Osteocyte (in vitro differentiated cells): ENCODE data around the gene MED16. TPM values are rescaled to one million over a fixed set of nuclear protein-coding genes. Genes with fewer than 3 reads are reported as not detected.
A peak's percentile ranks its signal among the peaks of the same experiment; 100 is the strongest.

Source experiments
- DNase-seq: peaks from one replicate; pipeline ENCODE4 v3.0.0; 2021; ENCODE audit warnings: mixed read lengths; ENCODE audit not compliant: unreplicated experiment; ENCODE audit errors: extremely low spot score
- H3K27ac Mint-ChIP-seq: one replicate; pipeline ENCODE4 v1.8.0; 2021; ENCODE audit warnings: mild to moderate bottlenecking, mixed read lengths; ENCODE audit not compliant: unreplicated experiment
- H3K27me3 Mint-ChIP-seq: one replicate; pipeline ENCODE4 v1.8.0; 2021; ENCODE audit warnings: mixed read lengths; ENCODE audit not compliant: unreplicated experiment
- H3K36me3 Mint-ChIP-seq: one replicate; pipeline ENCODE4 v1.8.0; 2021; ENCODE audit warnings: mixed read lengths; ENCODE audit not compliant: unreplicated experiment
- H3K4me1 Mint-ChIP-seq: one replicate; pipeline ENCODE4 v1.8.0; 2021; ENCODE audit warnings: mixed read lengths; ENCODE audit not compliant: unreplicated experiment
- H3K4me3 Mint-ChIP-seq: one replicate; pipeline ENCODE4 v1.8.0; 2021; ENCODE audit warnings: mild to moderate bottlenecking, moderate library complexity, mixed read lengths; ENCODE audit not compliant: unreplicated experiment
- H3K9me3 Mint-ChIP-seq: one replicate; pipeline ENCODE4 v1.8.0; 2021; ENCODE audit warnings: mixed read lengths; ENCODE audit not compliant: unreplicated experiment
- CTCF ChIP-seq: fragments of 200-600 bp; sonication (generic); IDR thresholded peaks from 2 replicates; pipeline ENCODE4 v1.5.0; 2021; ENCODE audit warnings: antibody characterized with exemption, mild to moderate bottlenecking, moderate library complexity
- total RNA-seq: library from RNA; stranded (reverse); gene quantifications from 2 replicates; pipeline ENCODE4 v1.2.1, GENCODE V29; 2021

The MED16 gene
- total RNA-seq, 1 donor from 2014 or later, result 72.3 TPM

- no peak for DNase-seq
- peaks cover 43% of the 10 kb centered on the region for H3K4me1 Mint-ChIP-seq
- no peaks in the 10 kb centered on the region for H3K27me3 Mint-ChIP-seq
- H3K27ac Mint-ChIP-seq, result no peak overlapping the region
- peaks cover 7% of the 10 kb centered on the region for H3K36me3 Mint-ChIP-seq
- TF ChIP-seq CTCF, result no peak
- no peaks in the 10 kb centered on the region for H3K9me3 Mint-ChIP-seq
- peak overlapping the region; percentile 10 for H3K4me3 Mint-ChIP-seq
Observed at GRCh38 chr19:931860-932647, 39.1 kb upstream of the MED16 start.

GRCh38 chr19:929891-930258 is 36.9 kb upstream of the MED16 start:
- DNase-seq, result no peak
- Mint-ChIP-seq H3K36me3 (peaks cover 7% of the 10 kb centered on the region), H3K9me3 (no peaks in the 10 kb centered on the region), H3K27ac (no peak overlapping the region), H3K4me1 (peaks cover 38% of the 10 kb centered on the region), H3K4me3 (no peak overlapping the region), H3K27me3 (no peaks in the 10 kb centered on the region)
- TF ChIP-seq CTCF, result no peak

- Mint-ChIP-seq H3K4me3 (no peak overlapping the region), H3K27me3 (no peaks in the 10 kb centered on the region), H3K9me3 (no peaks in the 10 kb centered on the region), H3K4me1 (peaks cover 34% of the 10 kb centered on the region), H3K36me3 (peaks cover 7% of the 10 kb centered on the region), H3K27ac (no peak overlapping the region)
- no peak for TF ChIP-seq CTCF
- DNase-seq, result no peak
Observed at GRCh38 chr19:929203-929890, 36.4 kb upstream of the MED16 start.

GRCh38 chr19:928471-929202 is 35.6 kb upstream of the MED16 start:
- no peak for DNase-seq
- peaks cover 29% of the 10 kb centered on the region for H3K4me1 Mint-ChIP-seq
- H3K36me3 Mint-ChIP-seq, result peaks cover 7% of the 10 kb centered on the region
- H3K27ac Mint-ChIP-seq, result no peak overlapping the region
- H3K9me3 Mint-ChIP-seq, result no peaks in the 10 kb centered on the region
- H3K27me3 Mint-ChIP-seq, result no peaks in the 10 kb centered on the region
- no peak for TF ChIP-seq CTCF
- no peak overlapping the region for H3K4me3 Mint-ChIP-seq
